Neural cell (in vitro differentiated cells): Measurements from ENCODE around the gene WRAP53. TPM values are rescaled to one million over a fixed set of nuclear protein-coding genes. Genes with fewer than 3 reads are reported as not detected.

Experiments
- H2AFZ ChIP-seq: fragments of 200-600, 300-800 bp; sonication (generic), shearing (Covaris generic); 2 replicates; pipeline ENCODE4 v1.6.0; 2014; ENCODE audit warnings: low read depth, mild to moderate bottlenecking, antibody characterized with exemption, low read length, moderate library complexity
- H3F3A ChIP-seq: fragments of 200-600 bp; shearing (Covaris generic); 2 replicates; pipeline ENCODE4 v1.6.1; 2016; ENCODE audit warnings: mild to moderate bottlenecking, moderate library complexity, mixed read lengths, antibody characterized with exemption, low read length; ENCODE audit not compliant: insufficient read depth, poor library complexity, severe bottlenecking
- H3K27ac ChIP-seq: fragments of 200-600, 300-800 bp; sonication (generic), shearing (Covaris generic); 2 replicates; pipeline ENCODE4 v1.5.1; 2014; ENCODE audit warnings: mild to moderate bottlenecking, low read length, moderate library complexity
- H3K27me3 ChIP-seq: fragments of 300-800, 200-600 bp; sonication (generic), shearing (Covaris generic); 2 replicates; pipeline ENCODE4 v1.6.0; 2014; ENCODE audit warnings: mild to moderate bottlenecking, low read depth, low read length, moderate library complexity; ENCODE audit not compliant: insufficient read depth
- H3K36me3 ChIP-seq: fragments of 300-800, 200-600 bp; sonication (generic), shearing (Covaris generic); 2 replicates; pipeline ENCODE4 v1.5.1; 2014; ENCODE audit warnings: mild to moderate bottlenecking, antibody characterized with exemption, low read length, moderate library complexity; ENCODE audit not compliant: insufficient read depth
- H3K4me2 ChIP-seq: fragments of 300-800, 200-600 bp; sonication (generic), shearing (Covaris generic); 2 replicates; pipeline ENCODE4 v1.6.0; 2014; ENCODE audit warnings: mild to moderate bottlenecking, low read length
- H3K4me3 ChIP-seq: fragments of 300-800, 200-600 bp; sonication (generic), shearing (Covaris generic); 2 replicates; pipeline ENCODE4 v1.5.1; 2014; ENCODE audit warnings: mild to moderate bottlenecking, low read length, moderate library complexity
- H3K79me2 ChIP-seq: fragments of 200-600 bp; shearing (Covaris generic); replicated peaks from 2 replicates; pipeline ENCODE4 v1.6.0; 2014; ENCODE audit warnings: mild to moderate bottlenecking, low read length, moderate library complexity; ENCODE audit not compliant: insufficient read depth
- H3K9ac ChIP-seq: fragments of 300-800, 200-600 bp; sonication (generic), shearing (Covaris generic); 2 replicates; pipeline ENCODE4 v1.6.1; 2016; ENCODE audit warnings: mild to moderate bottlenecking, low read length, mixed read lengths
- H3K9me2 ChIP-seq: fragments of 200-600 bp; shearing (Covaris generic); 2 replicates; pipeline ENCODE4 v1.6.1; 2016; ENCODE audit warnings: mild to moderate bottlenecking, low read length, mixed read lengths; ENCODE audit not compliant: insufficient read depth
- H3K9me3 ChIP-seq: fragments of 200-600, 300-800 bp; sonication (generic), shearing (Covaris generic); 2 replicates; pipeline ENCODE4 v1.6.1; 2016; ENCODE audit warnings: mild to moderate bottlenecking, mixed run types, low read length, moderate library complexity, mixed read lengths
- H4K20me1 ChIP-seq: fragments of 200-600 bp; shearing (Covaris generic); 2 replicates; pipeline ENCODE4 v1.6.1; 2016; ENCODE audit warnings: mild to moderate bottlenecking, mixed run types; ENCODE audit not compliant: insufficient read depth
- EP300 ChIP-seq: fragments of 450-650 bp; conservative IDR thresholded peaks from 2 replicates; pipeline ENCODE4 v1.6.1; 2014; ENCODE audit warnings: antibody characterized with exemption, mild to moderate bottlenecking, moderate library complexity; ENCODE audit not compliant: poor library complexity, severe bottlenecking
- EZH2 ChIP-seq: fragments of 200-600, 300-800 bp; shearing (Covaris generic), sonication (generic); IDR thresholded peaks from 2 replicates; pipeline ENCODE4 v1.6.1; 2014; ENCODE audit warnings: antibody characterized with exemption, low read length, borderline replicate concordance, mild to moderate bottlenecking; ENCODE audit not compliant: insufficient read depth, poor library complexity, severe bottlenecking
- MXI1 ChIP-seq: fragments of 450-650 bp; conservative IDR thresholded peaks from 2 replicates; pipeline ENCODE4 v1.6.1; 2014; ENCODE audit warnings: antibody characterized with exemption, mild to moderate bottlenecking; ENCODE audit not compliant: poor library complexity, severe bottlenecking
- POLR2AphosphoS5 ChIP-seq: IDR thresholded peaks from 2 replicates; pipeline ENCODE4 v1.6.1; 2012
- RAD21 ChIP-seq: fragments of 450-650 bp; conservative IDR thresholded peaks from 2 replicates; pipeline ENCODE4 v1.6.1; 2014; ENCODE audit warnings: antibody characterized with exemption, mild to moderate bottlenecking, moderate library complexity
- SMC3 ChIP-seq: fragments of 450-650 bp; conservative IDR thresholded peaks from 2 replicates; pipeline ENCODE4 v1.6.1; 2014; ENCODE audit warnings: antibody characterized with exemption, mild to moderate bottlenecking, moderate library complexity; ENCODE audit not compliant: poor library complexity
- TAF1 ChIP-seq: IDR thresholded peaks from 2 replicates; pipeline ENCODE4 v1.6.1; 2012; ENCODE audit warnings: low read depth
- polyA plus RNA-seq: library from polyadenylated mRNA; depleted of rRNA; stranded (reverse); fragments of >200 nt; gene quantifications from 2 replicates; pipeline ENCODE4 v1.2.3, GENCODE V29; 2014
- TF ChIP-seq, protein P1 (sequence below): IDR thresholded peaks from 2 replicates; pipeline ENCODE4 v1.6.1; 2012; ENCODE audit warnings: borderline replicate concordance
- TF ChIP-seq, protein P2 (sequence below): fragments of 450-650 bp; IDR thresholded peaks from 2 replicates; pipeline ENCODE4 v1.5.1; 2014; ENCODE audit warnings: antibody characterized with exemption, mild to moderate bottlenecking, moderate library complexity; ENCODE audit not compliant: poor library complexity, severe bottlenecking

Gene WRAP53
- polyA plus RNA-seq, 1 donor from 2014 or later: 20.1 TPM

DNA sequence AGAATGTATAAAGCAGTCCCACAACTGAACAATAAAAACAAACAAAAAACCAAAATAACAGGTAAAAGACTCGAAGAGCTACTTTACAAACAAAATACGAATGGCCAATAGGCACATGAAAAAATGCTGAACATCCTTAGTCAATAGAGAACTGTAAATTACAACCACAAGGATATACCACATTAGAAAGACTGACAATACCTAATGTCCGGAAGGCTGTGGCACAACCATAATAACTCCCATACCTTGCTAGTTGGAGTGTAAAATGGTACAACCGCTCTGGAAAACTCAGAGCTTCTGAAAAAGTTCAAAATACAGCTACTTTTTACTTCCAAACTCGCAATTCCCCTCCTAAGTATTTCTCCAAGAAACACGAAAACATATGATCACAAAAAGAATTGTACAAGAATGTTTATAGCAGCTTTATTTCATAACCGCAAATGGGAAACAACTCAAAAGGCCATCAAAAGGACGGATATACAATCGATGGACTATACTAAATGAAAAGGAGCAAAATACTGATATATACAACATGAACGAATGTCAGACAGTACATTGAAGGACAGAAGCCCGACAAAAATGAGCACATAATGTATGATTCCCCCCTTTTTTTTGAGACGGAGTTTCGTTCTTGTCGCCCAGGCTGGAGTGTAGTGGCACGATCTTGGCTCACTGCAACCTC lies 3.3 kb upstream of the WRAP53 start:
- peak overlapping the region; percentile 61 for H3K4me2 ChIP-seq
- no peaks in the 10 kb centered on the region for H4K20me1 ChIP-seq
- H2AFZ ChIP-seq: no peak overlapping the region
- no peaks in the 10 kb centered on the region for H3K36me3 ChIP-seq
- peak overlapping the region; percentile 100 for H3K27ac ChIP-seq
- no peaks in the 10 kb centered on the region for H3K9me2 ChIP-seq
- TF ChIP-seq, protein P1, sequence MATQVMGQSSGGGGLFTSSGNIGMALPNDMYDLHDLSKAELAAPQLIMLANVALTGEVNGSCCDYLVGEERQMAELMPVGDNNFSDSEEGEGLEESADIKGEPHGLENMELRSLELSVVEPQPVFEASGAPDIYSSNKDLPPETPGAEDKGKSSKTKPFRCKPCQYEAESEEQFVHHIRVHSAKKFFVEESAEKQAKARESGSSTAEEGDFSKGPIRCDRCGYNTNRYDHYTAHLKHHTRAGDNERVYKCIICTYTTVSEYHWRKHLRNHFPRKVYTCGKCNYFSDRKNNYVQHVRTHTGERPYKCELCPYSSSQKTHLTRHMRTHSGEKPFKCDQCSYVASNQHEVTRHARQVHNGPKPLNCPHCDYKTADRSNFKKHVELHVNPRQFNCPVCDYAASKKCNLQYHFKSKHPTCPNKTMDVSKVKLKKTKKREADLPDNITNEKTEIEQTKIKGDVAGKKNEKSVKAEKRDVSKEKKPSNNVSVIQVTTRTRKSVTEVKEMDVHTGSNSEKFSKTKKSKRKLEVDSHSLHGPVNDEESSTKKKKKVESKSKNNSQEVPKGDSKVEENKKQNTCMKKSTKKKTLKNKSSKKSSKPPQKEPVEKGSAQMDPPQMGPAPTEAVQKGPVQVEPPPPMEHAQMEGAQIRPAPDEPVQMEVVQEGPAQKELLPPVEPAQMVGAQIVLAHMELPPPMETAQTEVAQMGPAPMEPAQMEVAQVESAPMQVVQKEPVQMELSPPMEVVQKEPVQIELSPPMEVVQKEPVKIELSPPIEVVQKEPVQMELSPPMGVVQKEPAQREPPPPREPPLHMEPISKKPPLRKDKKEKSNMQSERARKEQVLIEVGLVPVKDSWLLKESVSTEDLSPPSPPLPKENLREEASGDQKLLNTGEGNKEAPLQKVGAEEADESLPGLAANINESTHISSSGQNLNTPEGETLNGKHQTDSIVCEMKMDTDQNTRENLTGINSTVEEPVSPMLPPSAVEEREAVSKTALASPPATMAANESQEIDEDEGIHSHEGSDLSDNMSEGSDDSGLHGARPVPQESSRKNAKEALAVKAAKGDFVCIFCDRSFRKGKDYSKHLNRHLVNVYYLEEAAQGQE: no peak
- TF ChIP-seq POLR2AphosphoS5 (no peak), EZH2 (no peak), SMC3 (no peak), RAD21 (no peak)
- TF ChIP-seq, protein P2, sequence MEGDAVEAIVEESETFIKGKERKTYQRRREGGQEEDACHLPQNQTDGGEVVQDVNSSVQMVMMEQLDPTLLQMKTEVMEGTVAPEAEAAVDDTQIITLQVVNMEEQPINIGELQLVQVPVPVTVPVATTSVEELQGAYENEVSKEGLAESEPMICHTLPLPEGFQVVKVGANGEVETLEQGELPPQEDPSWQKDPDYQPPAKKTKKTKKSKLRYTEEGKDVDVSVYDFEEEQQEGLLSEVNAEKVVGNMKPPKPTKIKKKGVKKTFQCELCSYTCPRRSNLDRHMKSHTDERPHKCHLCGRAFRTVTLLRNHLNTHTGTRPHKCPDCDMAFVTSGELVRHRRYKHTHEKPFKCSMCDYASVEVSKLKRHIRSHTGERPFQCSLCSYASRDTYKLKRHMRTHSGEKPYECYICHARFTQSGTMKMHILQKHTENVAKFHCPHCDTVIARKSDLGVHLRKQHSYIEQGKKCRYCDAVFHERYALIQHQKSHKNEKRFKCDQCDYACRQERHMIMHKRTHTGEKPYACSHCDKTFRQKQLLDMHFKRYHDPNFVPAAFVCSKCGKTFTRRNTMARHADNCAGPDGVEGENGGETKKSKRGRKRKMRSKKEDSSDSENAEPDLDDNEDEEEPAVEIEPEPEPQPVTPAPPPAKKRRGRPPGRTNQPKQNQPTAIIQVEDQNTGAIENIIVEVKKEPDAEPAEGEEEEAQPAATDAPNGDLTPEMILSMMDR: no peak
- H3F3A ChIP-seq: peaks cover 5% of the 10 kb centered on the region
- H3K79me2 ChIP-seq: peaks cover 43% of the 10 kb centered on the region
- H3K27me3 ChIP-seq: no peaks in the 10 kb centered on the region
- no peaks in the 10 kb centered on the region for H3K9me3 ChIP-seq
- H3K4me3 ChIP-seq: peak overlapping the region; percentile 96
- H3K9ac ChIP-seq: peak overlapping the region; percentile 98

DNA sequence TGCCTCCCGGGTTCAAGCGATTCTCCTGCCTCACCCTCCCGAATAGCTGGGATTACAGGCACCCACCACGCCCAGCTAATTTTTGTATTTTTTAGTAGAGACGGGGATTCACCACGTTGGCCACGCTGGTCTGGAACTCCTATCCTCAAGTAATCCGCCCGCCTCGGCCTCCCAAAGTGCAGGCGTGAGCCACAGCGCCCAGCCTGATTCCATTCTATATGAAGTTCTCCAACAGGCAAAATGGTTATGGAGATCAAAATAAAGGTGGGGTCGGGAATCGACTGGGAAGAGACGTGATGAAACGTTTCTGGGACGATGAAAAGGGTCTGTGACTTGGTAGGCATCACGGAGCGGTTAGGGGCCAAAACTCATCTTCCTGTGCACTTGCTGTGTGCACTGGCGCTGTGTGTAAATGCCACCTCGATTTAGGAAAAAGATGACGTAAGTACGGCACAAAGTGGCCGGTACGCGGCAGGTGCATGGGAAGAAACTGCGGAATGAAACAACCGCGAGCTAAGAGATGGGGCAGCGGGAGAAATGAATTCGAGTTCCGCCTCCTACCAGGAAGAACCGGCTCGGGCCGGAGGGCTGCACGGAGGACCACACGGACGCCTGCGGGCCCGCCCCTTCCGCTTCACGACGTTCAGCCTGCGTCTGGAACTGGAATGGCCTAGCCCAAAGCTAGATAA lies 2.6 kb upstream of the WRAP53 start:
- Histone ChIP-seq H3K27ac (peak overlapping the region; percentile 100), H3K27me3 (no peaks in the 10 kb centered on the region), H2AFZ (peak overlapping the region; percentile 41), H3K79me2 (peaks cover 43% of the 10 kb centered on the region), H3K9me2 (no peaks in the 10 kb centered on the region), H3K4me3 (peak overlapping the region; percentile 96), H3K9me3 (no peaks in the 10 kb centered on the region), H3K9ac (peak overlapping the region; percentile 98), H4K20me1 (no peaks in the 10 kb centered on the region), H3K36me3 (no peaks in the 10 kb centered on the region), H3K4me2 (peak overlapping the region; percentile 61), H3F3A (peaks cover 5% of the 10 kb centered on the region)
- TF ChIP-seq POLR2AphosphoS5: peak; percentile 94
- TF ChIP-seq EZH2: no peak
- TF ChIP-seq RAD21: no peak
- TF ChIP-seq, protein P2: peak; percentile 9
- TF ChIP-seq SMC3: peak; percentile 48
- peak; percentile 79 for TF ChIP-seq MXI1
- TF ChIP-seq TAF1: peak; percentile 91
- TF ChIP-seq EP300: peak; percentile 83
- TF ChIP-seq, protein P1: peak; percentile 90
